ENCODE results near the gene PRDM15. TPM values are rescaled to one million over a fixed set of nuclear protein-coding genes. Genes with fewer than 3 reads are reported as not detected.
A peak's percentile ranks its signal among the peaks of the same experiment; 100 is the strongest.

PRDM15 gene
- total RNA-seq, 1 experiment from 2014 or later: 16.7 TPM

DNA sequence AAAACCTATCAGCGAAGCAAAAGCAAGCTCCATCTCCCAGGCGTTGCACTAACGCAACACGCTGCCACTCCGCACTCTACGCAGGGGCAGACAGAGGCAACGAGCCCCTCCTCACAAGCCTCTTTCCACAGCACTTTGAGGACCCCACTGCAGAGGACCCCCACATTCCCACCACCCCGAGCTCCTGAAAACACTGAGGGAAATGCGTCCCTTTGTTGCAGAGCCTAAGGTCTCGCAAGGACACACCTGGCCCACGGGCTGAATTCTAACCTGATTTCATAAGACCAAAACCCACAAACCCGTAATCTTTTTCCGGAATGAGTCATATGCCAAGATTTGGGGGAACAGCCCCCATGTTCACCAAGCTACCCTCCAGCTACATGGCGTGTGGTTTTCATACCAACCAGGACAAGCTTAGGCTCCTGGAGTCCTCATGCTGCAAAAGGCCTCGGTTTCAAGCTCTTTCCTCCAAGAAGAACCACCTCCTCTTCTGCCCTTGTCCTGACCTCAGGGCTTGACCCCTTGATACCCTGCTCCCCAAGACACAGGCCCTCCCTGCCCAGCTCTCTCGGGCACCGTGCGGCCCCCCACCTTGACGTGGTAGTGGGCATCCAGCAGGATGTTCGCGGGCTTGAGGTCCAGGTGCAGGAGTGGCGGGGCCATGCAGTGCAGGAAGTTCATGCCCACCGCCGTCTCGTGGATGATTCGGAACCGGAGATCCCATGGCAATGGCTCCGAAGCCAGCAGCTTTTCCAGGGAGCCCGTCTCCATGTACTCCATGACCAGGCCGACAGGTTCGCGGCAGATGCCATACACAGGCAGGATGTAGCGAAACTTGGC lies 123.0 kb downstream of the PRDM15 start:
- H3K27me3 ChIP-seq (replicated peaks; ENCODE audit: insufficient read depth, low read depth, low read length, poor library complexity): no peaks in the 10 kb centered on the region
- ChIA-PET POLR2A (ENCODE audit: low non-redundant PET) (no interaction called here), CTCF (interaction anchor here (1.4 kb wide), 1 partner anchor 144 kb away, joined by 3 read pairs; no protein-coding TSS in a partner anchor)
- no peak overlapping the region for H3K27ac ChIP-seq (ENCODE audit: low read depth, low read length, poor library complexity, severe bottlenecking)
- intact Hi-C loops (cut with micrococcal nuclease; ENCODE audit: unreplicated experiment): no loop called here
- TF ChIP-seq EZH2 (IDR thresholded peaks at IDR 0.05; ENCODE audit: borderline replicate concordance, low read depth, low read length, poor library complexity, severe bottlenecking): no peak
- TF ChIP-seq, protein P1, sequence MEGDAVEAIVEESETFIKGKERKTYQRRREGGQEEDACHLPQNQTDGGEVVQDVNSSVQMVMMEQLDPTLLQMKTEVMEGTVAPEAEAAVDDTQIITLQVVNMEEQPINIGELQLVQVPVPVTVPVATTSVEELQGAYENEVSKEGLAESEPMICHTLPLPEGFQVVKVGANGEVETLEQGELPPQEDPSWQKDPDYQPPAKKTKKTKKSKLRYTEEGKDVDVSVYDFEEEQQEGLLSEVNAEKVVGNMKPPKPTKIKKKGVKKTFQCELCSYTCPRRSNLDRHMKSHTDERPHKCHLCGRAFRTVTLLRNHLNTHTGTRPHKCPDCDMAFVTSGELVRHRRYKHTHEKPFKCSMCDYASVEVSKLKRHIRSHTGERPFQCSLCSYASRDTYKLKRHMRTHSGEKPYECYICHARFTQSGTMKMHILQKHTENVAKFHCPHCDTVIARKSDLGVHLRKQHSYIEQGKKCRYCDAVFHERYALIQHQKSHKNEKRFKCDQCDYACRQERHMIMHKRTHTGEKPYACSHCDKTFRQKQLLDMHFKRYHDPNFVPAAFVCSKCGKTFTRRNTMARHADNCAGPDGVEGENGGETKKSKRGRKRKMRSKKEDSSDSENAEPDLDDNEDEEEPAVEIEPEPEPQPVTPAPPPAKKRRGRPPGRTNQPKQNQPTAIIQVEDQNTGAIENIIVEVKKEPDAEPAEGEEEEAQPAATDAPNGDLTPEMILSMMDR (conservative IDR thresholded peaks at IDR 0.05; ENCODE audit: low read depth, low read length): no peak
- no peak overlapping the region for H3K4me3 ChIP-seq (ENCODE audit: low read depth, low read length, poor library complexity, severe bottlenecking)
- peaks cover 67% of the 10 kb centered on the region for H3K4me1 ChIP-seq (ENCODE audit: insufficient read depth, low read length, poor library complexity, severe bottlenecking)
- no peaks in the 10 kb centered on the region for H3K9me3 ChIP-seq (ENCODE audit: low read depth, low read length, poor library complexity, severe bottlenecking)
- no TSS peak for BruUV-seq (replicated peaks)
- DNase-seq (ENCODE audit: low spot score): no peak
- H3K36me3 ChIP-seq (ENCODE audit: insufficient read depth, low read length, poor library complexity, severe bottlenecking): peaks cover 23% of the 10 kb centered on the region

DNA sequence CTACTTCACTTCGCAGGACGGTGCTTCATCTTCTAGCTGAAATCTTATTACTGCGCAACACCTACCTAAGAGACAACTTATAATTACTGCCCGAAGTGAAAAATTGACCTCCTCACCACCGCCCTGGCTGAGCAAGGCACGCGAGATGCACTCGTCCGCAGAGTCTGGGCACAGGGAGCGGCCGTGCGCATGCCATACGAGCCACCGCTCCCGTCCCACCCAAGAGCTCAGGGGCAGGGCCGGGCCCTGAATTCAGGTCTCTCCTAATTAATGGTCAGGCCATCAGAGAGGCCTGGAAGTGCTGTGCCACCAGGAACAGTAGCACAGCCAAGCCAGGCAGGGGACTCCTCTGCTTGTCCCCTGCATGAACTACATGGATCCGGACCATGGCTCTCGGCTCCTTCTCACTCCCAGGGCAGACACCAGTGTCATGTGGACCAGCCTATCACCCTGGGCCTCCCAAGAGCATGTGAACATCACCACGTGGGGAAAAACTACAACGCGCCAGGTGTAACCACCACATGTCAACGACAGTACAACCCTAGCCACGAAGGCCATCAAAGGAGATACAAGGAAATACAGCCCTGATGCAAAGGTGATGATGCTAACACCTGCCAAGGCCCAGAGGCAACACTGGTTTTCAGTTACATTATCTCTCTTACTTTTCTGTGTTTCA lies 123.7 kb downstream of the PRDM15 start:
- no peaks in the 10 kb centered on the region for H3K9me3 ChIP-seq (ENCODE audit: low read depth, low read length, poor library complexity, severe bottlenecking)
- H3K27ac ChIP-seq (ENCODE audit: low read depth, low read length, poor library complexity, severe bottlenecking): no peak overlapping the region
- POLR2A ChIA-PET (ENCODE audit: low non-redundant PET): no interaction called here
- no TSS peak for BruUV-seq (replicated peaks)
- H3K36me3 ChIP-seq (ENCODE audit: insufficient read depth, low read length, poor library complexity, severe bottlenecking): peaks cover 24% of the 10 kb centered on the region
- peaks cover 67% of the 10 kb centered on the region for H3K4me1 ChIP-seq (ENCODE audit: insufficient read depth, low read length, poor library complexity, severe bottlenecking)
- no peak for DNase-seq (ENCODE audit: low spot score)
- TF ChIP-seq, protein P1 (conservative IDR thresholded peaks at IDR 0.05; ENCODE audit: low read depth, low read length): no peak
- intact Hi-C loops (cut with micrococcal nuclease; ENCODE audit: unreplicated experiment): no loop called here
- no peaks in the 10 kb centered on the region for H3K27me3 ChIP-seq (replicated peaks; ENCODE audit: insufficient read depth, low read depth, low read length, poor library complexity)
- CTCF ChIA-PET: interaction anchor here (1.4 kb wide), 1 partner anchor 143 kb away, joined by 3 read pairs; no protein-coding TSS in a partner anchor
- H3K4me3 ChIP-seq (ENCODE audit: low read depth, low read length, poor library complexity, severe bottlenecking): no peak overlapping the region

DNA sequence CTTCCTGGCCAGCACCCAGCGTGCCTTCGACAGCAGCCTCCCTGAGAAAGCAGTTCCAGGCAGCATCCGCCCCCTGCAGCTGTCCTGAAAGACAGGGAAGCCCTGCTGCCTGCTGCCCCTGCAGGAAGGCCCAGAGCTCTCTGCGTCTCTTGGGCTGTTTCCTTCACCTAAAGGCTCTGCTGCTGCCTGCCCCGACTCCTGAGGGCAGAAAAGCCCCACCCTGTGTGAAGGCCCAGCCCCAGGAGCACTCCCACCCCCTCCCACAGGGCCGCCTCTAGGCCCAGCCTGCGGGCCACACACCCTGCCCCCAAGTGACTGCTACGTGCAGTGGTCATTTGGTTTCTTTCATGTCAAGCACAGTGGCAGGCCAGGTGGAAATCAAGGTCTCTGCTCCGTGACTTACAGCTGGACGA lies 124.7 kb downstream of the PRDM15 start:
- Histone ChIP-seq H3K4me3 (ENCODE audit: low read depth, low read length, poor library complexity, severe bottlenecking) (no peak overlapping the region), H3K27ac (ENCODE audit: low read depth, low read length, poor library complexity, severe bottlenecking) (peak overlapping the region; percentile 68), H3K9me3 (ENCODE audit: low read depth, low read length, poor library complexity, severe bottlenecking) (no peaks in the 10 kb centered on the region), H3K4me1 (ENCODE audit: insufficient read depth, low read length, poor library complexity, severe bottlenecking) (peaks cover 59% of the 10 kb centered on the region), H3K27me3 (replicated peaks; ENCODE audit: insufficient read depth, low read depth, low read length, poor library complexity) (no peaks in the 10 kb centered on the region), H3K36me3 (ENCODE audit: insufficient read depth, low read length, poor library complexity, severe bottlenecking) (peaks cover 33% of the 10 kb centered on the region)
- ChIA-PET CTCF (interaction anchor here (0.5 kb wide), 1 partner anchor 700 kb away, joined by 3 read pairs; no protein-coding TSS in a partner anchor), POLR2A (ENCODE audit: low non-redundant PET) (no interaction called here)
- BruUV-seq (replicated peaks): no TSS peak
- TF ChIP-seq EZH2 (IDR thresholded peaks at IDR 0.05; ENCODE audit: borderline replicate concordance, low read depth, low read length, poor library complexity, severe bottlenecking): no peak
- TF ChIP-seq, protein P1 (conservative IDR thresholded peaks at IDR 0.05; ENCODE audit: low read depth, low read length): no peak
- peak; percentile 71 for DNase-seq (ENCODE audit: low spot score)
- intact Hi-C loops (cut with micrococcal nuclease; ENCODE audit: unreplicated experiment): no loop called here

All from A673 (cell line).